H4 (cell line): ENCODE data around the gene OR52B6. TPM values are rescaled to one million over a fixed set of nuclear protein-coding genes. Genes with fewer than 3 reads are reported as not detected.

Source experiments
- total RNA-seq: library from RNA; depleted of rRNA; stranded (reverse); fragments of >200 nt; shearing (Covaris generic); gene quantifications from 2 replicates; pipeline ENCODE4 v1.2.3, GENCODE V29; 2014; rRNA removed

The OR52B6 gene
- total RNA-seq, 1 experiment from 2014 or later: not detected

Other genes with a start within 250 kb of the OR52B6 start
- gene OR51B5, start 237.4 kb upstream of the OR52B6 start, total RNA-seq: 28.2 and 31.4 TPM in 2 replicates
- not detected in 2 replicates for gene OR51B6, start 229.4 kb upstream of the OR52B6 start, total RNA-seq
- not detected in 2 replicates for gene OR51M1, start 197.1 kb upstream of the OR52B6 start, total RNA-seq
- not detected in 2 replicates for gene OR51Q1, start 158.8 kb upstream of the OR52B6 start, total RNA-seq
- 0.45 TPM in 1 of 2 replicates, not detected in the other for gene OR51I1, start 139.4 kb upstream of the OR52B6 start, total RNA-seq
- not detected in 2 replicates for gene OR51I2, start 131.6 kb upstream of the OR52B6 start, total RNA-seq
- gene OR52D1, start 92.2 kb upstream of the OR52B6 start, total RNA-seq: not detected in 2 replicates
- gene UBQLN3, start 70.9 kb upstream of the OR52B6 start, total RNA-seq: not detected in 2 replicates
- gene UBQLNL, start 64.2 kb upstream of the OR52B6 start, total RNA-seq: not detected in 2 replicates
- not detected in 2 replicates for gene OR52H1, start 32.3 kb upstream of the OR52B6 start, total RNA-seq
- gene TRIM6, start 15.8 kb downstream of the OR52B6 start, total RNA-seq: 6.4 and 11.2 TPM in 2 replicates
- 14.4 and 19.1 TPM in 2 replicates for gene TRIM34, start 44.1 kb downstream of the OR52B6 start, total RNA-seq
- 36.5 and 38.1 TPM in 2 replicates for gene TRIM5, start 104.2 kb downstream of the OR52B6 start, total RNA-seq
- 62.8 and 69.6 TPM in 2 replicates for gene TRIM22, start 108.9 kb downstream of the OR52B6 start, total RNA-seq
- not detected in 2 replicates for gene OR56B1, start 155.6 kb downstream of the OR52B6 start, total RNA-seq
- gene OR52N4, start 173.4 kb downstream of the OR52B6 start, total RNA-seq: not detected in 2 replicates
- gene OR52N5, start 202.5 kb downstream of the OR52B6 start, total RNA-seq: not detected in 2 replicates
- gene OR52N1, start 210.4 kb downstream of the OR52B6 start, total RNA-seq: not detected in 2 replicates
- not detected in 2 replicates for gene OR52N2, start 228.0 kb downstream of the OR52B6 start, total RNA-seq